ENCODE measurements around the gene PRDM2.

The PRDM2 gene

DNA sequence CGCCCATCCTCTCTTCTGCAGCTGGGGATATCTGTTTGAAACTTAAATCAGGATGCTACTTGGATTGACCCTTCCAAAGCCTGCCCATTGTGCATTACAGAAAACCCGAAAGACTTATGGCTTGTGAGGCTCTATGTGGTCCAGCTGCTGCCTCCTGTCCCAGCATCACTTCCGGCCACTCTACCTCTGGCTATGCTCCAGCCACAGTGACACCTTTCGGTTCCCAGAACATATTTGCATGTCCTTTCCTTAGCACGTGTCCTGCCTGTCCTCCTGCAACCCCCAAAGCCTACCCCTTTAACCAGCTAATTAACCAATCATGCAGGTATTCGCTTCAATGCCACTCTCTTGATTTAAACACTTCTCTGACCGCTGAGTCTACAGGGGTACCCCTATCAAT lies 167.6 kb downstream of the PRDM2 start:
- no peak for DNase-seq

DNA sequence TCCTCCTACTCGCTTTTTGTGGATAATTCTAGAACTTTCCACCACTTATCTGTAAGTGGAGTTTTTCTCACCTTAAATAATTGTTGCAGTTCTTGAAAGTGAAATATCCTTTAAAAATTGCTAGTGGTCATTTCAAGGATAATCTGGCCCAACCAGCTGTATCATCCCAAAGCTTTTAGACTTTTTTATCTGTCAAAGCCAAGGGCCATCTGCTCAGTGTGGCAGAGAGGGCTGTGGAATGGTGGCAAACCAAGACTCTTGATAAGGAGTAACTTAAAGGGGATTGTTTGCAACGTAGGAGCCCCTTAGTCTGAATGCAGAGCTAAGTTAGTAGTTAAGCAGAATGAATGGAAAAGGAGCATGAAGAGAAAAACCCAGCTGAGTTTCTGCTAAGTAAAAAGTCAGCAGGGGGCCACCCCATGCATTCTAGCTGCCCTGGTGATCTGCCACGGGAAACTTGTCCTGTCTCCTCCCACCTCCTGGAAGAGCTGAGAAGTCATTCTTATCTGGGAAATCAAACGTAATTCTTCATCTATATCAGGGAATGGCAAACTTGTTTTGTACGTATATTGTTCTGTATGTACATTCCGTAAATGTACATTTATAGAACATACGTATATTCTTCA lies 169.3 kb downstream of the PRDM2 start:
- no peak for DNase-seq

DNA sequence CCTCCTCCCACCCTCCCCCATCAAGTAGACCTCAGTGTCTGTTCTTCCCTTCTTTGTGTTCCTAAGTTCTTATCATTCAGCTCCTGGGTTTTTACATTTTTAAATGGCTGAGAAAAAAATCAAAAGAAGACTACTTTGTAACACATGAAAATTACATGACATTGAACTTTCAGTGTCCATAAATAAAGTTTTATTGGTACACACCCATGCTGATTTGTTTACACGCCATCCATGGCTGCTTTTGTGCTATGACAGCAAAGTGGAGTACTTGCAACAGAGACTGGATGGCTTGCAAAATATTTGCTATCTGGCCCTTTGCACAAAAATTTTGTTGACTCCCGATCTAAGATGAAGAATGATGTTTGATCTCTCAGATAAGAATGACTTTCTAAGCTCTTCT lies 171.4 kb downstream of the PRDM2 start:
- DNase-seq = no peak

DNA sequence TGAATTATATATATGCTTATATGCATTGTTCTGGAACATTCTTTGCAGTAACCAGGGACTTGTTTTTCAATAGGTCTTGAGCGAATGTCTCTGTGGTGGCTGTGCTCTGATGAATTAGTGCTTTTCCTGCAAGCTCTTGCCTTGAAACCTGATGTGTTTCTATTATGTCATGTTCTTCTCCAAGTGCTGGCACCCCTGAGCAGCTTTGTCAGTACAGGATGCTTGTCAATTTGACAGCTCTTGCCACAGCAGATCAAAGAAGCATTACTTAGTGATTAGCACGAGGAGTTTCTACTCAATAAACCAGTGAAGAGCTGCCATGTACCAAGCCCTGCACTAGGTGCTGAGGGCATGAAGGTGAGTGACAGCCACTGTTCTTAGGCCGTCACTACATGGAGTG lies 171.9 kb downstream of the PRDM2 start:
- no peak for DNase-seq

DNA sequence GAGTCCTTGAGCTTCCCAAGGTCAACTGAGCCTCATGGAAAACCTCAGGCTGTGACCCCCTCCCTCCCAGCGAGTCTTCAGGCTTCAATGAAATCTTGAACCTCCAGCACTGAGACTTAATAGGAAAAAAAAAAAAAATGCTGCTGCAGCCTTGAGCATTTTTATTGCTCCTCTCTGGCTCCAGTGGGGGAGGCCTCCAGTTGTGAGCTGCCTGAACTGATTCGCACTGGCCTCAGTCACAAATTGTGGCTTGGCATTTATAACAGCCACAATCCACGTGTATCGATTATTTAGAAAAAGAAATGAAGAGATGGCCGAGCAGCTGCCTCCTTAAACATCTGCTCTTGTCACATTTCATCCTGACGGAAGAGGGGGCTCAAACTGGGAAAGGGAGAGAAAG lies 173.0 kb downstream of the PRDM2 start:
- no peak for DNase-seq

All from suppressor macrophage treated with lipopolysaccharide for 1 hour (primary cell).